GM11168 (cell line): Measurements from ENCODE around the gene TOMM40L.

ENCODE experiments used
- in situ Hi-C: fragments of 300-500 bp; cut with MboI; formaldehyde crosslinking; loops from one replicate; pipeline ENCODE4 v1.12.0; 2022; ENCODE audit warnings: low sequenced_read_pairs; ENCODE audit not compliant: unreplicated experiment

The TOMM40L gene

GRCh38 chr1:161196521-161197451 is 29.1 kb upstream of the TOMM40L start:
- in situ Hi-C loops, result no loop called here

GRCh38 chr1:161197560-161198193 is 28.2 kb upstream of the TOMM40L start:
- in situ Hi-C loops, result no loop called here

DNA sequence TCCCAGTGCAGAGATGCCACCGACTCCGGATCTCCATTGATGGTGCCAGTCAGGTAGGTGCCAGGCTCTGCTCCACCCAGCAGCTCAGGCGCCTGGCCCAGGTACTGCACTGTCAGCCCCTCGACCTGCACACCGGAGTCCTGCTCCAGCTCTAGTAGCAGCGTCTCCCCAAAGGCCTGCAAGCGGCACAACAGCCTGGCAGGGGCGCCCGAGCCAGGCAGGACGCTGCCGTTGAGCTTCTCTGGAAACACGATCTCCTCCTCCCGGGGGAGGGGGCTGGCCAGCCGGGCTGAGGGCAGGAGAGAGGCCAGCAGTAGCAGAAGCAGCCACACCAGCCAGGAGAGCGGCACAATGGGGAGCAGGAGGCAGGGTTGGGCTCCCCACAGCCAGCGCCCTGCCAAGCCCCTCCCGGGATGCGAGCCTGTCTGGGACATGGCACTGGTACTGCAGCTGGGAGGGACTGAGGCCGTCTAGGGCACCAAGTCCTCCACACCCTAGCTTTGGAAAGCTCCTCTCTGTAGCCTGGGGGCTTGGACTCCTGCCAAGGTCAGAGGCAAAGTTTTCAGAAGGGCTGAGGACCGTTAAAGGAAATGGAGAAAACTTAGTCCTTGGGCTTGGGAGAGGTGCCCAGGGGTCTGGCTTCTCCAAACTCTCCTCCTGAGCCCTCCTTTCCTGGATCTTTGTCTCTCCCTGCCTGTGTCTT is 27.5 kb upstream of the TOMM40L start:
- in situ Hi-C loops, result no loop called here

DNA sequence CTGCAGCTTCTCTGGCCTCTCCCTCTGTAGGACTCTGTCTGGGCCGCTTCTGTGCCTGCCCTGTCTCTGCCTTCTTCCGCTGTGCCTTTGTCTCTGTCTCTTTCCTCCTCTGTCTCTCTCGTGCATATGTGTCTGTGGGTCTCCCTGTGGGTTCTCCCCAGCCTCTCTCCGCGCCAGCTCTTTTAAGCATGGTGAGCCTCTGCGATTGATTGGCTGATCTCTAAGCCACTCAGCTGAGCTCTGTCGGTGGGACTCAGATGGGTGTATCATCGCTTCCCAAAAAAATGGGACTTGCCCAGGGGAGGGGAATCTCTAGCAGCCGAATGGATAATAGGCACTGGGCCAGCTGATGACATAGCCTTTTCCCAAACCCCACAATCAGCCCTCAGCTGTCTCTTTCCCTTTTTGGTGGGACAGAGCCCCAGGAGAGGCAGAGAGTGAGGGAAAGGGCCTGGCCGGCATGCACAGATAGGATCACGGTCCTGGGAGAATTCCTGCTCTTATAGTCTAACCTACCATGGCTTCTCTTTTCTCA is 26.9 kb upstream of the TOMM40L start, which contains the start of gene ADAMTS4:
TSS of gene ADAMTS4 (minus strand) at position 158 of the 535 bp plus-strand sequence. CDS start 427 bp downstream, outside the sequence.
- in situ Hi-C loops, result no loop called here

DNA sequence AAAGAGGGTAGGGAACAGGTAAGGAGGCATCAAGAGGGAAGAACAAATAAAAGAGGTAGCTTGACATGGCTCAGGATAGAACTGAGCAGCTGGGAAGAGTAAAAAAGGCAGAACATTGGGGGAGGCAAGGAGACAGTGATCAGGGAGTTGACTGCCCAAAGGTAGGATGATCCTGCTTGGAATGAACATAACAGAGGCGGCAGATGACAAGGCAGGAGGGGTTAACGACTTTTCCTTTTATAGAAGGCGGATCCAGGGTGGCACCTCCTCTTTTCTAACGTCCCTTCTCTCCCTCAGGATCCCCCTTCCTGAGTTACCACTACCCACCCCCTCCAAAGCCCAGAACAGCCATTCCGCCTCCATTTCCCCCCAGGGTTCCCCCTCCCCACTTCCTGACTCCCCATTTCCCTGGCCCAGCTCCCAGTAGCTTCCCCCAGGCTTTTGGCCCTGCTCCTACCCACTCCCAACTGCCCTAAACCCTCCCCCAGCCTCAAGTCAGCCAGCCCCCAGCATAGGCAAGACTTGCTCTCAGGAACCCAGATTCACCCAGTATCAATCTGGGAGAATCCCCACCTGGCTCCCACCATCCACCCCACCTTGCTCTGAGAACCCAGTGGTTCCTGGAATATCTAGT is 26.2 kb upstream of the TOMM40L start:
- in situ Hi-C loops, result no loop called here

DNA sequence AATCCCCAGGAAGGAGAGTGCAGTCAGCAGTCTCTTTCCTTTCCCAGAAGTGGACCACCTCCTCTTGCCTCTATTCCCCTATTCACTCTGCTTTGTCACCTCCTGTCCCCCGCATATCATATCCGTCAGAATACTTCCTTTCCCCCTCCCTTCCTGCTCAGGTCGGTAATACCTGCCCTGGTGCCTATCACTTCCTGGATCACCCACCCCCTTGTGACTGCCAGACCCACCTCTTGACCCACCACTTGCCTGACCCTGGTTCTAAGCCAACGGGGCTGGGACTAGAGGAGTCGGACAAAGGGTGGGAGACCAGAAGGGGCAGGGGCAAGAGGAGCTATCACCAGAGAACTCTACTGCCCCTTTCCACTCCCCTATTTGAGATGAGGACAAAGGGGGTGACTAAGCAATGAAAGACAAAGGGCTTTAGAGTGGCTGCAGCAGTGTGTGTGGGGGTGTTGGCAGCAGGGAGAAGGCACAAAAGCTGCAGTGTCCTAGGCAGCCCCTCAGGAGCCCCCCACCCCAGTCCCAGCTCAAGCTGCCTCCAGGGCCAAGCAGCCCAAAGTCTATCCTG is 25.4 kb upstream of the TOMM40L start:
- in situ Hi-C loops, result no loop called here

DNA sequence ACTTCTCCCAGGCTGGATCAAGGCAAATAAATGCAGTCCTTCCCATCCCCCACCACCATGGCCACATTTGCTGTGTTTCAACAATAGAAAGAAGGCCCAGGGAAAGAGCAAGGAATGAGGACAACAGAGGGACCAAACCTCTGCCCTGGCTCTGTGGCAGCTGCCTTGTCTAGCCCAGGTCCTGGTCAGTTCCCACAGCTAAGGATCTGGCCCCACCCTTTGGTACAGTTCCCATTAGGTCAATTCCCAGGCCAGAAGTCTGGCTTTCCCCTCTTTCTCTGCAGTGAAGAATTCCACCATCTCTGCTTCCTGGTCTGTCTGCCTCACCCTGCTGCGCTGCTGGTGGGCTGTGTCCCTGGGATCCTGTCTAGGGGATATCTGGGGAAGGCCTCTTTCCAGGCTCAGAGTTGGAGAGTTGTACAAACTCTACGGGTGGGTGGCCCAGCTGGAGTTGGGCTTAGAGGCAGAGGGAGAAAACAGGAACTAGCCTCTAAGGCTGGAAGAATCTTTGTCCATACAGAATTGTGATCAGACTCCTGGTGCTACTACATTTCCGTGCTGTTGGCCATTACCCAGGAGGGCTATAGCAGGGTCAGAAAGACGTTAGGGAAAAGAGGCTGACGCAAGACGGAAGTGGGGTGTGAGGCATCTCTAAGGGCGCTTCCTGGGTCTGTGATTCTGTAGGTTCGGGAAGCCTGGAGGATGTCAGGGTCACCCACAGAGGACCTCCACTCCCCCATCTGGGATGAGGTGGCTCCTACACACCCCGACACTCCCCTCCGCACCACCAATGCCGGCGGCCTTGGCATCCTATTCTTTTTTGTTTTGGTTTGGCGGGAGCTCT is 24.6 kb upstream of the TOMM40L start:
- in situ Hi-C loops, result no loop called here

- in situ Hi-C loops, result no loop called here
Observed at GRCh38 chr1:161201836-161202712, 23.8 kb upstream of the TOMM40L start, which contains the start of gene NDUFS2. TSS of gene NDUFS2 (plus strand) at chr1:161202367. CDS start at chr1:161202386, 19 bp downstream.

DNA sequence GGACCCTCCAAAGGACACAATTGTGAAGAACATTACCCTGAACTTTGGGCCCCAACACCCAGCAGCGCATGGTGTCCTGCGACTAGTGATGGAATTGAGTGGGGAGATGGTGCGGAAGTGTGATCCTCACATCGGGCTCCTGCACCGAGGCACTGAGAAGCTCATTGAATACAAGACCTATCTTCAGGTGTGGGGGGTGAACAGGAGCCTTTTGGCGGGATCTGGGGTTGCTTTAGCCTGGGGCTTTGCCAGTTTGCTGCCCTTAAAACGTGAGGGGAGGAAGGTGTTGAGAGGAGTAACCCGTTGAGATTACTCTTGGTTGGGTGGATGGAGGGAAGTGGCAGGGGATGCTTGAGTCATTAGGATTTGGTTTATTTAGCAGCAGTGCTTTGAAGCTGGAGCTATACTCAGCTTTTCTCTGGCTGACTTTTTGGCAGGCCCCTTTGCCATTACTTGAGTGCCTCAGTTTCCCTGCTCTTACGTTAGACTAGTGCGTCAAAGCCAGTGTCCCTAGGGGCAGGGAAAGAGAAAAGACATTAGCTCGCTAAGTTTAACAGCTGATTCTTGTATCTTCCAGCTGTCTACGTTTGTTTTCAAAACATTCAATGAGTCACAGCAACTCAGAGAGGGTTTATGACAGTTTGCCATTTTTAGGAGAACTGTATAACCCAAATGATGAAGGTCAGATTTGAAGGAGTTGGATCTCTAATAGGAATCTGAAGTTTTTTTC is 19.3 kb upstream of the TOMM40L start:
- in situ Hi-C loops, result no loop called here

DNA sequence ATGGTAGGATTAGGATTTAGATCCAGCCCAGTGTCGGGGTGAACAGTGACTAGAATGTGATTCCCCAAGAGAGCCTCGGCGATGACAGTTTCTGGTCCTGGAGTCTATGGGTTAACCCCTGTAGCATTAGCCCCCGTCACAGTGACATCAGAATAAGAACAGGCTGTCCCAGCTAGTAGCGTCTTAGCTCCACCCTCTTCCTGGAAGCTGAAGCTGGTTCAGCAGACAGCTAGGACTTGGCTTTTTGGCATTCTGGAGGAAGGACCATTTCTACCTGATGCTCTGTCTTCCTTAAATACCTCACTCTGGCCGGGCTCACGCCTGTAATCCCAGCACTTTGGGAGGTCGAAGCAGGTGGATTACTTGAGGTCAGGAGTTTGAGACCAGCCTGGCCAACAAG is 18.7 kb upstream of the TOMM40L start:
- in situ Hi-C loops, result no loop called here

DNA sequence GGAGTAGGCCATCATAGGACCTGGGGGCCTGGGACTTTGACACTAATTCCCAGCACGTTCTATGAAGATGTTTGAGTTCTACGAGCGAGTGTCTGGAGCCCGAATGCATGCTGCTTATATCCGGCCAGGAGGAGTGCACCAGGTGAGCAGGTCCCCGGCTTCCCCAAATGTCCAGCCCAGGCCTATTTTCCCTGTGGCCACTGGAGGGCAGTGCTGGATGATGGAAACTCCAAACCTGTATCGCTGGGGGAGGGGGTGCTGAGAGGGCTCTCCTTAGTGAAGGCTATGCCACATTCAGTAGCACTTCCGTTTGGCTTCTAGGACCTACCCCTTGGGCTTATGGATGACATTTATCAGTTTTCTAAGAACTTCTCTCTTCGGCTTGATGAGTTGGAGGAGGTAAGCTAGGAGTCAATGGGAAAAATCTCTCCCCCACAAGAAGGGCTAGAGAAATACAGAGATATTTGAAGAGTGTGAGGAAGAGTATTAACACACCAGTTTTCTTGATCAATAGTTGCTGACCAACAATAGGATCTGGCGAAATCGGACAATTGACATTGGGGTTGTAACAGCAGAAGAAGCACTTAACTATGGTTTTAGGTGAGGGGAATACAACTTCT is 16.0 kb upstream of the TOMM40L start:
- in situ Hi-C loops, result no loop called here

DNA sequence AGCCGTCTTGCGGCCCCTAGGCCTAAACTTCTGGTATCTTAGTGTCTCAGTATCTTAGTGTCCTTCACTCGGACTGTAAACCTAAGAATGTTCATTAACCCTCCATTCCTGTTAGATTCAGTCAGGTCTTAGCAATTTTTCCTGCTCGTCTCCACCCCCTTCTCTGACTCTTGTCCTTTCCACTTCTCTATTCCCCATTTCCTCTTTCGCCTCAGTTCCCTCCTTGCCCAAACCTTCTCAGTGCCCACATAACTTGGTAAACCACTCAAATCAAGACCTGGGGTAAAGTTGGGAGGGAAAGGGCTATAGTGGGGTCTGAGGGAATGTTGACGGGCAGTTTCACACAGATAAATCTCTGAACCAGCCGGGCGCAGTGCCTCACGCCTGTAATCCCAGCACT is 11.5 kb upstream of the TOMM40L start:
- in situ Hi-C loops, result no loop called here

- in situ Hi-C loops, result no loop called here
Observed at GRCh38 chr1:161215076-161215475, 10.8 kb upstream of the TOMM40L start, which contains the start of gene FCER1G. TSS of gene FCER1G (plus strand) at chr1:161215295. CDS start at chr1:161215322, 27 bp downstream.

DNA sequence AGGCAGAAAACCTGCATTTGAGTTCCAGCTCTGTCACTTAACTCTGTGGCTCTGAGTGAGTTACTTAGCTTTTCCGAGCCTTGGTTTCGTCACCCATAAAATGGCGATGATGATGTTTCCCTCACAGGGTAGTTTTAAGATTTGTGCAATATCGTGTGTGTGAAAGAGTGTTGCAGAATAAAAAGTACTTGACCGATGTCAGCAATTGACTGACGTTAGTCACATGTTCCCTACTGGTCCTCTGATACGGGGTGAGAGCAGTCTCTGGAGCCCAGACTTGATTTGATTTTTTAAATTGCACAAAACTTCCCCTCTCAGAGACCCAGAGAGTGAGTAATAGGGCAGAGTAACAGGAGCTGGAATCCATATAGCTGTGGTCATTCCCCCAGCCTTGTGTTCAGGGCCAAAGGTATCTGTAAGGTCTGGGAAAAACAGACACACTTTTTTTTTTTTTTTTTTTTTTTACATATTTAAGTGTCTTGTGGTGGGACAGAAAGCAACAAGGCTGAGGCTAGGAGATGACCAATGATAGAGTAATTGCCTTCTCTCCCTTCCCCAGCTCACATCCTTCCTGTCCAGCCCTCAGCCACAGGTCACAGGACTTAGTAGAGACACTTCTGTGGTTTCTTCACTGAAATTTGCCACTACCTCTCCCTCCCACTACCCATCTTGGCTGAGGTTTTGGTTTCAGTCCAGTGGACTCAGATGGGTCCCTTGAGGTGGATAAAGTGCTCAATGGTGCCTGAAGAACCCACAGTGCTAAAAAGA is 8.7 kb upstream of the TOMM40L start:
- in situ Hi-C loops, result no loop called here

- in situ Hi-C loops, result no loop called here
Observed at GRCh38 chr1:161217831-161218230, 8.0 kb upstream of the TOMM40L start.
